Measurements from ENCODE around the gene ZNF71. TPM values are rescaled to one million over a fixed set of nuclear protein-coding genes. Genes with fewer than 3 reads are reported as not detected.
"Not testable (repeated sequence)": the region's sequence is repeated elsewhere in the genome, so short reads cannot be mapped to it uniquely, and the experiment has no call there.

ZNF71 gene
- total RNA-seq, 1 donor from 2014 or later: 7.8 TPM

- DNase-seq (ENCODE audit: low spot score) (peak; percentile 97), ATAC-seq (peak; percentile 97)
- intact Hi-C loops (cut with DNase I): no loop called here
These were observed 76.5 kb downstream of the ZNF71 start, which contains the start of gene ZNF835 for GRCh38 chr19:56671613-56671994. Gene ZNF835, minus strand, starts transcription at chr19:56671757. Its CDS starts 6,559 bp downstream, at chr19:56665198.

- ATAC-seq (peak; percentile 83), DNase-seq (ENCODE audit: low spot score) (peak; percentile 77)
- intact Hi-C loops (cut with DNase I): not testable (repeated sequence)
These were observed 77.5 kb downstream of the ZNF71 start for GRCh38 chr19:56672610-56673009.

Other genes starting within 250 kb of the ZNF71 start
- gene ZNF582, start 201.8 kb upstream of the ZNF71 start, total RNA-seq: 5.5 TPM
- gene ZNF583, start 191.0 kb upstream of the ZNF71 start, total RNA-seq: 11.2 TPM
- gene ZNF667, start 118.0 kb upstream of the ZNF71 start, total RNA-seq: 12.3 TPM
- 22.2 TPM for gene ZNF471, start 87.4 kb upstream of the ZNF71 start, total RNA-seq
- 16.0 TPM for gene ZFP28, start 56.4 kb upstream of the ZNF71 start, total RNA-seq
- 9.2 TPM for gene ZNF470, start 27.8 kb upstream of the ZNF71 start, total RNA-seq
- 0.85 TPM for gene SMIM17, start 47.9 kb downstream of the ZNF71 start, total RNA-seq
- 5.1 TPM for gene ZNF835, start 76.5 kb downstream of the ZNF71 start, total RNA-seq
- 14.4 TPM for gene PEG3, start 245.4 kb downstream of the ZNF71 start, total RNA-seq
- 0.76 TPM for gene ZIM2, start 245.4 kb downstream of the ZNF71 start, total RNA-seq

Measured in sciatic nerve (tissue), 2 donors.